ENCODE measurements around the gene FSHR.

The FSHR gene

GRCh38 chr2:49028101-49028500 lies 126.2 kb downstream of the FSHR start:
- no peaks in the 10 kb centered on the region for H3K36me3 Mint-ChIP-seq
- peaks cover 9% of the 10 kb centered on the region for H3K9me3 Mint-ChIP-seq
- H3K27ac Mint-ChIP-seq = no peak overlapping the region
- ATAC-seq = no peak
- no peak overlapping the region for H3K4me3 Mint-ChIP-seq
- DNase-seq (ENCODE audit: low spot score in 2 of 2) = no peak
- no peaks in the 10 kb centered on the region for H3K4me1 Mint-ChIP-seq

- no peak for DNase-seq (ENCODE audit: low spot score in 2 of 2)
- H3K27ac Mint-ChIP-seq = no peak overlapping the region
- ATAC-seq = no peak
- no peaks in the 10 kb centered on the region for H3K36me3 Mint-ChIP-seq
- H3K4me3 Mint-ChIP-seq = no peak overlapping the region
- no peaks in the 10 kb centered on the region for H3K4me1 Mint-ChIP-seq
- H3K9me3 Mint-ChIP-seq = peaks cover 9% of the 10 kb centered on the region
Measured at GRCh38 chr2:49026706-49027105, 127.6 kb downstream of the FSHR start.

GRCh38 chr2:49021271-49021670 lies 133.0 kb downstream of the FSHR start:
- ATAC-seq (no peak), DNase-seq (ENCODE audit: low spot score in 2 of 2) (no peak)
- no peak overlapping the region for H3K27ac Mint-ChIP-seq
- H3K4me3 Mint-ChIP-seq = no peak overlapping the region
- no peaks in the 10 kb centered on the region for H3K4me1 Mint-ChIP-seq
- H3K9me3 Mint-ChIP-seq = peaks cover 13% of the 10 kb centered on the region
- H3K36me3 Mint-ChIP-seq = no peaks in the 10 kb centered on the region

- no peaks in the 10 kb centered on the region for H3K36me3 Mint-ChIP-seq
- DNase-seq (ENCODE audit: low spot score in 2 of 2) (no peak), ATAC-seq (no peak)
- peaks cover 7% of the 10 kb centered on the region for H3K9me3 Mint-ChIP-seq
- no peaks in the 10 kb centered on the region for H3K4me1 Mint-ChIP-seq
- no peak overlapping the region for H3K4me3 Mint-ChIP-seq
- no peak overlapping the region for H3K27ac Mint-ChIP-seq
Measured at GRCh38 chr2:49005261-49005660, 149.1 kb downstream of the FSHR start.

- Mint-ChIP-seq H3K36me3 (no peaks in the 10 kb centered on the region), H3K27ac (no peak overlapping the region), H3K4me1 (no peaks in the 10 kb centered on the region), H3K9me3 (peaks cover 7% of the 10 kb centered on the region), H3K4me3 (no peak overlapping the region)
- no peak for ATAC-seq
- no peak for DNase-seq (ENCODE audit: low spot score in 2 of 2)
Measured at GRCh38 chr2:49004036-49004626, 150.2 kb downstream of the FSHR start.

DNA sequence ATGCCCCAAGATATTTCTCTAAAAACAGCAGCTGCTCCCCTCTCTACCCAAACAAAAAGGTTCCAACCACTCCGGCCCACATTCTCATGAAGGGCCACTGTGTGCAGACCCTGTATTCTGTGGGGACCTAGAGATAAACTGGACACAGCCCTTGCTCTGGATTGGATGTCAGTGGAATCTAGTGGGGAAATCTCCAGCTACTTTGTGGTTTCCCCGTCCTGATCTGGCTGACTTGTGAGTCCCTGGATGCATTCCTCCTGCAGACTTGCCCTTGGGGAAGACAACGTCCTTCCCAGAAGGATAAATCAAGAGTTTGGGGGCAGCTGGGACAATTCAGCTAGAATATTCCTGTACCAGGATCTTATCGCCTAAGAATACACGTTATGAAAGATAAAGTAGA lies 151.1 kb downstream of the FSHR start:
- no peak overlapping the region for H3K27ac Mint-ChIP-seq
- no peaks in the 10 kb centered on the region for H3K4me1 Mint-ChIP-seq
- ATAC-seq = no peak
- H3K36me3 Mint-ChIP-seq = no peaks in the 10 kb centered on the region
- H3K9me3 Mint-ChIP-seq = peaks cover 7% of the 10 kb centered on the region
- H3K4me3 Mint-ChIP-seq = no peak overlapping the region
- DNase-seq (ENCODE audit: low spot score in 2 of 2) = no peak

GRCh38 chr2:49002750-49003149 lies 151.6 kb downstream of the FSHR start:
- Mint-ChIP-seq H3K4me3 (no peak overlapping the region), H3K27ac (no peak overlapping the region), H3K4me1 (no peaks in the 10 kb centered on the region), H3K9me3 (peaks cover 7% of the 10 kb centered on the region), H3K36me3 (no peaks in the 10 kb centered on the region)
- DNase-seq (ENCODE audit: low spot score in 2 of 2) (no peak), ATAC-seq (no peak)

GRCh38 chr2:49000695-49001094 lies 153.6 kb downstream of the FSHR start:
- no peaks in the 10 kb centered on the region for H3K36me3 Mint-ChIP-seq
- no peak overlapping the region for H3K4me3 Mint-ChIP-seq
- H3K9me3 Mint-ChIP-seq = no peaks in the 10 kb centered on the region
- ATAC-seq (no peak), DNase-seq (ENCODE audit: low spot score in 2 of 2) (no peak)
- no peak overlapping the region for H3K27ac Mint-ChIP-seq
- H3K4me1 Mint-ChIP-seq = no peaks in the 10 kb centered on the region

DNA sequence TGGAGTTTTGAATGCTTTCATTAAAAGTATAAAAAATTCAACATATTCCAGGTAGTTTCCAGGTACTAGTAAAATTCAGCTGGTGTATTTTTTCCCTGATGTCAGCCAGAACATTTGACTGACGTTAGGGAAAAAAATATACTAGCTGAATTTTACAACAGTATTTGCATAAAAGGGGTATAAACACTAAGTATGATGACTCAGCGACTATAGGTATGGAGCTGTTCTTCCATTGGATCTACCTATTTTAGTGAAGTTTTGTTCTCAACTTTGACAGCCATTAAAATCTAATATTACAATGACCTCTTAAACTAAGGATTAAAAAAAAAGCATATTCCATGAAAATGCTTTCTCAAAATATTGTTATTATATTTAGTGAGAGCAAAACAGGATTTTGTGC lies 155.9 kb downstream of the FSHR start:
- Mint-ChIP-seq H3K4me1 (no peaks in the 10 kb centered on the region), H3K36me3 (no peaks in the 10 kb centered on the region), H3K27ac (no peak overlapping the region), H3K4me3 (no peak overlapping the region), H3K9me3 (peaks cover 1% of the 10 kb centered on the region)
- DNase-seq (ENCODE audit: low spot score in 2 of 2) (no peak), ATAC-seq (no peak)

- Mint-ChIP-seq H3K4me3 (no peak overlapping the region), H3K27ac (no peak overlapping the region), H3K9me3 (peaks cover 10% of the 10 kb centered on the region), H3K36me3 (no peaks in the 10 kb centered on the region), H3K4me1 (no peaks in the 10 kb centered on the region)
- DNase-seq (ENCODE audit: low spot score in 2 of 2) = no peak
- ATAC-seq = no peak
Measured at GRCh38 chr2:48993576-48993975, 160.7 kb downstream of the FSHR start.

DNA sequence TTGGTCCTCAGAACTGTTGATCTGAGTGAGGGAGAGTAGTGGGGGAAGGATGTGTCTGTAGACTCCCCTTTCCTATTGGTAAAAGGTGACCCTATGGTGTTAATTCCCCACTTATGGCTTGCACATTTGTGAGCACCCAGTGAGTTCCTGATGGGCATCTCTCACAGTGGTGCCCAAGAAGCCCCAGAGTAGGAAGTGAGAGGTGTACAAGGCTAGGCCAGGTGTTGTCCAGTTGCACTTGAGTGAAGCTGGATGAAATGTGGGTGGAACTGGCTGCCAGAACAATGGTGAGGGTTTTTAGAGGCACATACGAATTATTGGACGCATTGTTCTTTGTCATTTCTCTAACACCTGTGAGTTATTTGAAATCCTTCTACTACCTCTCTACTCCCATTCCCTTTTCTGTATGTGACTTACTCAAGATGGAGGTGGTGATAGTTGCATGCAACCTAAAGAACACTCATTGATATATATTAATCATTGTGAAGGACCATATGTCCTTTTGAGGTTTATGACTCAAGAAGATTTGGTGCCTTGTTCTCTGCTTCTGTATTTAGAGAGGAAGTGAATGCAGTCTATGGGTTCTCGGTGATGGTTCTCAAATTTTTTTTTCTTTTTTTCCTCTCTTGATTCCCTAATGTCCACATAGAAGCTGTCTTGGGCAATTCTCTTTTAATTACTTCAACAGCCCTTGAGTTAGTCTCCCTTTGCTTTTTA lies 162.7 kb downstream of the FSHR start:
- Mint-ChIP-seq H3K27ac (no peak overlapping the region), H3K4me1 (no peaks in the 10 kb centered on the region), H3K9me3 (peaks cover 15% of the 10 kb centered on the region), H3K4me3 (no peak overlapping the region), H3K36me3 (no peaks in the 10 kb centered on the region)
- no peak for ATAC-seq
- DNase-seq (ENCODE audit: low spot score in 2 of 2) = no peak

DNA sequence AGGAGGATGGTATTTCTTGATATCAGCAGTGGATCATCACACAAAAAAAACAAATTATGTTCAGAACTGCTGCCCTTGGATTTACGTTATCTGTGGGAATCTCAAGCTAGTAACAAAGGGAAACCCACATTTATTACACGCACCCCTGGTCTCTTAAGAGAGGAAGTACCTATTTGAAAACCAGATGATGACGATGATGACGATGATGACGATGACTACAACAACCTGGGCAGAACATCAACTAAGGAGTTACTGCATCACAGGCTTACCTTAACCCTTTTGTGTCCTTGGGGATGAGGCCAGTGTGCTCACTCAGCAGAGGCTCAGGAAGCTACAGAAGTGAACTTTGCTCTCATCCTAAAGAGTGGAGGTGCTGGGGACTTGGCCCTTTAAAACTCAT lies 169.4 kb downstream of the FSHR start:
- ATAC-seq (no peak), DNase-seq (ENCODE audit: low spot score in 2 of 2) (no peak)
- Mint-ChIP-seq H3K9me3 (peaks cover 7% of the 10 kb centered on the region), H3K27ac (no peak overlapping the region), H3K36me3 (no peaks in the 10 kb centered on the region), H3K4me3 (no peak overlapping the region), H3K4me1 (no peaks in the 10 kb centered on the region)

GRCh38 chr2:48983551-48983950 lies 170.8 kb downstream of the FSHR start:
- ATAC-seq (peak; percentile 28), DNase-seq (ENCODE audit: low spot score in 2 of 2) (no peak)
- Mint-ChIP-seq H3K36me3 (no peaks in the 10 kb centered on the region), H3K4me1 (no peaks in the 10 kb centered on the region), H3K9me3 (peaks cover 6% of the 10 kb centered on the region), H3K4me3 (no peak overlapping the region), H3K27ac (no peak overlapping the region)

GRCh38 chr2:48982887-48983435 lies 171.4 kb downstream of the FSHR start:
- Mint-ChIP-seq H3K9me3 (peaks cover 6% of the 10 kb centered on the region), H3K4me3 (no peak overlapping the region), H3K4me1 (no peaks in the 10 kb centered on the region), H3K27ac (no peak overlapping the region), H3K36me3 (no peaks in the 10 kb centered on the region)
- ATAC-seq (no peak), DNase-seq (ENCODE audit: low spot score in 2 of 2) (no peak)

DNA sequence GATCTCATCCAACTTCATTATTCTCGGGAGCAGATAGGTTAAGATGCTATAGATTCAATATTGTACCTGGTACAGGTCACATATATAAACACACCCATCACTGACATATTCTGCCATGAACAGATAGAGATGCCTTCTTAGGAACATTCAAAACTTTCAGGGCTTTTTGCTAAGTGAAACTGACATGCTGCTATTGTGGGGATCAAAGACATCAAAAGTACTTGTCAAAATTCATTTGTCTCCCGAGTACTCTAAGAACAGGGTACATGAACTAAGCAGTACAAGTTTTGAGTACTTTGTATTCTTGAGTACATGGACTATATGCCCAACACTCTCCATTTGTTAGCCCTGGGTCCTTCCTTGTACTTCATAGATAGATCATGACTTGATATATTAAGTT lies 173.5 kb downstream of the FSHR start:
- peaks cover 2% of the 10 kb centered on the region for H3K9me3 Mint-ChIP-seq
- H3K4me1 Mint-ChIP-seq = no peaks in the 10 kb centered on the region
- H3K27ac Mint-ChIP-seq = no peak overlapping the region
- DNase-seq (ENCODE audit: low spot score in 2 of 2) (no peak), ATAC-seq (no peak)
- H3K36me3 Mint-ChIP-seq = no peaks in the 10 kb centered on the region
- H3K4me3 Mint-ChIP-seq = no peak overlapping the region

GRCh38 chr2:48979691-48980090 lies 174.6 kb downstream of the FSHR start:
- ATAC-seq (no peak), DNase-seq (ENCODE audit: low spot score in 2 of 2) (no peak)
- Mint-ChIP-seq H3K4me3 (no peak overlapping the region), H3K4me1 (no peaks in the 10 kb centered on the region), H3K9me3 (peaks cover 2% of the 10 kb centered on the region), H3K36me3 (no peaks in the 10 kb centered on the region), H3K27ac (no peak overlapping the region)
